Psoas muscle (tissue), 8 donors: ENCODE results near the gene BCL2L2. TPM values are rescaled to one million over a fixed set of nuclear protein-coding genes. Genes with fewer than 3 reads are reported as not detected.

ENCODE experiments used
- ATAC-seq, 4 donors: fragments of 200-7000 bp; cut with Tn5 transposase; one replicate each; pipeline ENCODE4 v1.9.1; 2020; ENCODE audit warnings: moderate library complexity in 3 of 4, mild to moderate bottlenecking in 2 of 4
- DNase-seq, 2 donors: peaks; one replicate each; pipeline ENCODE4 v3.0.0-alpha.2; 2020
- H3K27ac ChIP-seq: fragments of 200-600 bp; one replicate; pipeline ENCODE4 v1.8.0; 2022
- H3K27me3 ChIP-seq, 3 donors: fragments of 200-600 bp in 1 of 3; one replicate each; pipeline versions ENCODE4 v1.6.1 to v1.8.0; 2013 to 2022; ENCODE audit warnings: low read length in 2 of 3, mild to moderate bottlenecking in 2 of 3, moderate library complexity in 1 of 3; ENCODE audit not compliant: insufficient read depth in 3 of 3
- H3K36me3 ChIP-seq, 2 donors: fragments of 200-600 bp in 1 of 2; one replicate each; pipeline versions ENCODE4 v1.6.1 to v1.8.0; 2013 to 2022; ENCODE audit warnings: low read depth in 1 of 2, mild to moderate bottlenecking in 1 of 2, moderate library complexity in 1 of 2; ENCODE audit not compliant: insufficient read depth in 1 of 2
- H3K4me1 ChIP-seq: fragments of 200-600 bp; one replicate; pipeline ENCODE4 v1.8.0; 2022
- H3K4me3 ChIP-seq: fragments of 200-600 bp; one replicate; pipeline ENCODE4 v1.8.0; 2022; ENCODE audit warnings: mild to moderate bottlenecking
- H3K9me3 ChIP-seq: fragments of 200-600 bp; one replicate; pipeline ENCODE4 v1.8.0; 2022
- WGBS, 3 donors: extraction: QIAGEN DNeasy Blood & Tissue Kit; methylation state at CpG; one replicate each; pipeline versions ENCODE4 v1.1.6 to v1.1.7; 2013; 5-methylcytosine and 5-hydroxymethylcytosine counted together
- intact Hi-C, 2 donors: fragments of 100-400 bp; cut with DNase I; formaldehyde crosslinking; loops; one replicate each; pipeline versions ENCODE4 v1.11.0 to v1.14.2; 2022
- polyA plus RNA-seq, 3 donors: library from polyadenylated mRNA; stranded (reverse); fragments of 200-250 nt; gene quantifications; one replicate each; pipeline ENCODE4 v1.2.3, GENCODE V29; 2013
- total RNA-seq, 4 donors: library from RNA; stranded (reverse); fragmentation: NEBNext Ultra II Directional in 2 of 4; extraction: Animal tissue kit (Norgen Biotek cat#: 25700) in 2 of 4; gene quantifications; one replicate each; pipeline versions ENCODE4 v1.2.1 to v1.2.4, GENCODE V29; 2021 to 2023
- TF ChIP-seq, protein P1 (sequence below): fragments of 200-600 bp; IDR thresholded peaks from one replicate; pipeline ENCODE4 v1.8.0; 2022; ENCODE audit warnings: antibody characterized with exemption
- donor health status: healthy with polysubstance abuse.
- donor health status: DM: no; HTN: no; CAD: no; lungs with moderate emphysema.
- donor health status: Bipolar disorder and iron deficiency.
- donor health status: healthy.
- donor health status: DM: yes; HTN: yes; CAD: no.
- donor health status: DM: no; HTN: no; CAD: no.
- donor health status: DM: no; HTN: no; CAD: no.
- donor health status: DM: yes; HTN: yes; CAD: no.

BCL2L2 gene
- total and polyA plus RNA-seq, 7 donors, result 12.1 to 30.2 (median 23.6) TPM

DNA sequence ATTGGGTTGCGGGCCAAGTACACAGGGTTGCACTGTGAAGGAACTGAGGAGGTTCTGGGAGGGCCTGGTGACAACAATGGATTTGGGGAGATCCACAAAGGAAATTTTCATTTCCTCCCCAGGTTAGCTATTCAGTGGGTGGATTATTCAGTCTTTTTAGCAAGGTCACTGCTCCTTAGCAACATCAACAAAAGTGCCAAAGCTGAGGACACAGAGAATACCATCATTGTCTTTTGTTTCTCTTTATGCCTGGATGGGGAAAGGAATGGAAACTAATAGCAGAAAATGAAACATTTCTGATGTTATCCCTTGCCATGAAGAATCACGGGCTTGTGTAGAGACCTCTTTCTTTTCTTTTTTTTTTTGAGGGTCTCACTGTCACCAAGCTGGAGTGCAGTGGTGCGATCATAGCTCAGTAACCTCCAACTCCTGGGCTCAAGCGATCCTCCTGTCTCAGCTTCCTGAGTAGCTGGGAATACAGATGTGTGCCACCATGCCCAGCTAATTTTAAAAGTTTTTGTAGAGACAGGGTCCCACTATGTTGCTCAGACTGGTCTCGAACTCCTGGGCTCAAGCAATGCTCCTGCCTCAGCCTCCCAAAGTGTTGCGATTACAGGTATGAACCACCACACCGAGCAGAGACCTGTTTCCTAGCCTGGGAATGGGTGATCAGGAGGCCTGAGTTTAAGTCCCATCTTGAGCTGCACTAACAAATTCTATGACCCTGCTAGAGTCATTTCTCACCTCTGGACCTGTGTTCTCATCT, 10.4 kb upstream of the BCL2L2 start:
- H3K27me3 ChIP-seq, result no peaks in the 10 kb centered on the region
- ATAC-seq (no peak), DNase-seq (no peak)
- H3K27ac ChIP-seq, result no peak overlapping the region
- peaks cover 8 to 48% of the 10 kb centered on the region in 2 donors for H3K36me3 ChIP-seq
- no peaks in the 10 kb centered on the region for H3K9me3 ChIP-seq
- TF ChIP-seq, protein P1, sequence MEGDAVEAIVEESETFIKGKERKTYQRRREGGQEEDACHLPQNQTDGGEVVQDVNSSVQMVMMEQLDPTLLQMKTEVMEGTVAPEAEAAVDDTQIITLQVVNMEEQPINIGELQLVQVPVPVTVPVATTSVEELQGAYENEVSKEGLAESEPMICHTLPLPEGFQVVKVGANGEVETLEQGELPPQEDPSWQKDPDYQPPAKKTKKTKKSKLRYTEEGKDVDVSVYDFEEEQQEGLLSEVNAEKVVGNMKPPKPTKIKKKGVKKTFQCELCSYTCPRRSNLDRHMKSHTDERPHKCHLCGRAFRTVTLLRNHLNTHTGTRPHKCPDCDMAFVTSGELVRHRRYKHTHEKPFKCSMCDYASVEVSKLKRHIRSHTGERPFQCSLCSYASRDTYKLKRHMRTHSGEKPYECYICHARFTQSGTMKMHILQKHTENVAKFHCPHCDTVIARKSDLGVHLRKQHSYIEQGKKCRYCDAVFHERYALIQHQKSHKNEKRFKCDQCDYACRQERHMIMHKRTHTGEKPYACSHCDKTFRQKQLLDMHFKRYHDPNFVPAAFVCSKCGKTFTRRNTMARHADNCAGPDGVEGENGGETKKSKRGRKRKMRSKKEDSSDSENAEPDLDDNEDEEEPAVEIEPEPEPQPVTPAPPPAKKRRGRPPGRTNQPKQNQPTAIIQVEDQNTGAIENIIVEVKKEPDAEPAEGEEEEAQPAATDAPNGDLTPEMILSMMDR, result no peak
- peaks cover 31% of the 10 kb centered on the region for H3K4me1 ChIP-seq
- 90 to 92% (median 91%) methylated on average over 7 of the region's 7 CpGs for WGBS, 3 donors
- no peak overlapping the region for H3K4me3 ChIP-seq
- intact Hi-C loops, result loop anchor here (5.0 to 10.0 kb wide), 2 partner anchors 34 to 171 kb away; no protein-coding TSS in a partner anchor

DNA sequence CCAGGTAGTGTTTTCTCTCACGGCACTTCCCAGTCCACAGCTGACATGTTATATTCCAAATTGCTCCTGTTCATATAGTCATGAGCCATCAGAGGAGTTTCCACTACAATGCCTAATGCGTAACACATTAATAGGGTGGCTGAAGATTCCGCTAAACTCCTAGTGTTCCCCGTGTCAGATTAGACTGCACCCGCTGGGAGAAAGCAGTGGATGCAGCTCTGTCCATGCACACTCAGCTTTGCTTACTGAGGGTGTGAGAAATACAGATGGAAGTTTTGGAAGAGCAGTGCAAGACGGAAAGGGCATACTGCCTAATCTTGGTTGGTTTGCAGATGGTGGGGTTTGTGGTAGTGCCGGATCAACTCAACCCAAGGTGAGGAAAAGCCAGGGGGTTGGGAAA, 9.5 kb upstream of the BCL2L2 start:
- TF ChIP-seq, protein P1, result no peak
- Histone ChIP-seq H3K36me3 (peaks cover 8 to 43% of the 10 kb centered on the region in 2 donors), H3K27me3 (no peaks in the 10 kb centered on the region), H3K4me1 (peaks cover 31% of the 10 kb centered on the region), H3K9me3 (no peaks in the 10 kb centered on the region), H3K27ac (no peak overlapping the region), H3K4me3 (no peak overlapping the region)
- DNase-seq, result no peak
- WGBS, 3 donors, result 88 to 93% (median 89%) methylated on average over 7 of the region's 7 CpGs
- no peak for ATAC-seq
- intact Hi-C loops, result loop anchor here (5.0 to 10.0 kb wide), 2 partner anchors 35 to 172 kb away; no protein-coding TSS in a partner anchor

DNA sequence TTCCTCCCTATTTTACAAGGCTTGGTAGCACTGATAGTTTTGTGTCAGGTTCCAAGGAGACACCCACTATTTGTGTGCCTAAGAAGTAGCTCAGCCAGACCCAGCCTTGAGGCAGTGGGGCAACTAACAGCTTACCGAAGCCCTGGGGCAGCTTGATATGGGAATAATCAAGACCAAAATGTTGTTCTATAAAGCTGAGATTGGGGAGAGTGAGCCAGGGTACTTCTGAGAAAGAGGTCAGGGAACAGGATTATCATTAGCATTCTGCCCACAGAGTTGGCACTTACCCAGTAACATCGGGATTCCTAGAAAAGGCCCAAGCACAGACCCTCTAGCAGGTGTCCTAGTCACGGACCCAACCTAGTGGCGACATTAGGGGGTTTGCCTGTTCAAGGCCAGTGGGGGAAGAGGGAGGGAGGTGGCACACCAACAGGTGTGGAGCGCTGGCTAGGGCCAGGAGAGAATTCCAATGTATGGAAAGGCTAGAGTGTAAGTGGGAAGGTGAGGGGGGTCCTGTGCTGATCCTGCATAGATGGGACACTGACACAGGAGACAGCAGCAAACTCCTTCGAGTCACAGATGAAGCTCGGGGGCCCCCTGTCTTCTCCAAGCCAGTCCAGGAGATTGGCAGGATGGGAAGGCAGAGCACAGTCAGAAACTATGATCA, 8.9 kb upstream of the BCL2L2 start:
- Histone ChIP-seq H3K9me3 (no peaks in the 10 kb centered on the region), H3K27ac (no peak overlapping the region), H3K4me1 (peaks cover 31% of the 10 kb centered on the region), H3K36me3 (peaks cover 8 to 43% of the 10 kb centered on the region in 2 donors), H3K4me3 (no peak overlapping the region), H3K27me3 (no peaks in the 10 kb centered on the region)
- TF ChIP-seq, protein P1, result no peak
- DNase-seq (no peak), ATAC-seq (no peak)
- intact Hi-C loops, result loop anchor here (5.0 to 10.0 kb wide), 2 partner anchors 35 to 173 kb away; no protein-coding TSS in a partner anchor
- WGBS, 3 donors, result 70 to 87% (median 85%) methylated on average over 7 of the region's 7 CpGs

DNA sequence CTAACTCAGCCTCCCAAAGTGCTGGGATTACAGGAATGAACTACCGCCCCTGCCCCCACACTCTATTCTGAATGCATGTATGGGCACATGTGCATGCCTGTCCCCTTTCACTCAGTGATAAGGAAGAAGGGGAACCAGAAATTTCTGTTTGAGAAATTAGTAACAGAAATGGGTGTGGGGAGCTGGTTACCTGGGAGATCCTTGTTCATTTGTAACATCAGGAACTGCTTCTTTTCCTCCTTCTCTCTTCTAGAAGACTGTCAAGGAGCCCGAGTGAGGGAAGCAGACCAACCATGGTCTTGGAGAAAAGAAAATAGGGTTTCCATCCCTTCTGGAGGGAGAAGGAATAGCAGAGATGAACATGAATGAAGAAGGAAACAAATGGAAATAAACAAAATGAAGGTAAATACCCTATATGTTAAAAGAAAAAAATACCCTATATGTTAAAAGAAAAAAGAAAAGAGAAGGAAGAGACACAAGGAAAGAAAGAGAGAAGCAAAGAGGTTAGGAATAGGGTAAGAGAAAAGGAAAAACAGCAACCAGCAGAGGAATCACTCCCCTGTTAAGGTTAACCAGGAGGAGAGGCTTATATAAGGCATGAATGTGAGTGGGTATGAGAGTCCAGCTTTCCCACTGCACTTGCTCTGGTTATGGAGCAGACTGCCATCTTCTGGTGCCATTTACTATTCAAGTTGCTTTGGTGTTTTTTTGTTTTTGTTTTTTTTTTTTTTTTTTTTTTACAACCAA, 7.2 kb upstream of the BCL2L2 start:
- H3K4me3 ChIP-seq, result peak overlapping the region; percentile 78
- 89 to 96% (median 92%) methylated on average over 2 of the region's 2 CpGs for WGBS, 3 donors
- peak overlapping the region; percentile 93 for H3K27ac ChIP-seq
- intact Hi-C loops, result loop anchor here (5.0 to 10.0 kb wide), 2 partner anchors 37 to 175 kb away; no protein-coding TSS in a partner anchor
- DNase-seq (no peak), ATAC-seq (no peak)
- no peaks in the 10 kb centered on the region for H3K9me3 ChIP-seq
- H3K27me3 ChIP-seq, result no peaks in the 10 kb centered on the region
- H3K4me1 ChIP-seq, result peaks cover 28% of the 10 kb centered on the region
- H3K36me3 ChIP-seq, result peaks cover 8 to 43% of the 10 kb centered on the region in 2 donors
- TF ChIP-seq, protein P1, result peak; percentile 16
